Type B pancreatic cell (in vitro differentiated cells): ENCODE data around the gene CAMKK1. TPM values are rescaled to one million over a fixed set of nuclear protein-coding genes. Genes with fewer than 3 reads are reported as not detected.

Experiments used
- DNase-seq: peaks from one replicate; pipeline ENCODE4 v3.0.0; 2021; ENCODE audit warnings: mixed read lengths; ENCODE audit not compliant: unreplicated experiment; ENCODE audit errors: extremely low spot score
- H3K27ac Mint-ChIP-seq: 2 replicates; pipeline ENCODE4 v1.8.0; 2021; ENCODE audit warnings: mild to moderate bottlenecking, mixed read lengths
- H3K27me3 Mint-ChIP-seq: 2 replicates; pipeline ENCODE4 v1.8.0; 2021; ENCODE audit warnings: mixed read lengths
- H3K36me3 Mint-ChIP-seq: 2 replicates; pipeline ENCODE4 v1.8.0; 2021; ENCODE audit warnings: mixed read lengths
- H3K4me1 Mint-ChIP-seq: one replicate; pipeline ENCODE4 v1.8.0; 2021; ENCODE audit warnings: mixed read lengths; ENCODE audit not compliant: unreplicated experiment
- H3K4me3 Mint-ChIP-seq: 2 replicates; pipeline ENCODE4 v1.8.0; 2021; ENCODE audit warnings: mild to moderate bottlenecking, mixed read lengths
- H3K9me3 Mint-ChIP-seq: 2 replicates; pipeline ENCODE4 v1.8.0; 2021; ENCODE audit warnings: mixed read lengths
- CTCF ChIP-seq: fragments of 200-600 bp; sonication (generic); conservative IDR thresholded peaks from 2 replicates; pipeline ENCODE4 v1.5.0; 2021; ENCODE audit warnings: antibody characterized with exemption, mild to moderate bottlenecking
- total RNA-seq: library from RNA; stranded (reverse); gene quantifications from 2 replicates; pipeline ENCODE4 v1.2.1, GENCODE V29; 2021; ENCODE audit warnings: low replicate concordance

Gene CAMKK1
- total RNA-seq, 1 donor from 2014 or later, result 2.7 TPM

DNA sequence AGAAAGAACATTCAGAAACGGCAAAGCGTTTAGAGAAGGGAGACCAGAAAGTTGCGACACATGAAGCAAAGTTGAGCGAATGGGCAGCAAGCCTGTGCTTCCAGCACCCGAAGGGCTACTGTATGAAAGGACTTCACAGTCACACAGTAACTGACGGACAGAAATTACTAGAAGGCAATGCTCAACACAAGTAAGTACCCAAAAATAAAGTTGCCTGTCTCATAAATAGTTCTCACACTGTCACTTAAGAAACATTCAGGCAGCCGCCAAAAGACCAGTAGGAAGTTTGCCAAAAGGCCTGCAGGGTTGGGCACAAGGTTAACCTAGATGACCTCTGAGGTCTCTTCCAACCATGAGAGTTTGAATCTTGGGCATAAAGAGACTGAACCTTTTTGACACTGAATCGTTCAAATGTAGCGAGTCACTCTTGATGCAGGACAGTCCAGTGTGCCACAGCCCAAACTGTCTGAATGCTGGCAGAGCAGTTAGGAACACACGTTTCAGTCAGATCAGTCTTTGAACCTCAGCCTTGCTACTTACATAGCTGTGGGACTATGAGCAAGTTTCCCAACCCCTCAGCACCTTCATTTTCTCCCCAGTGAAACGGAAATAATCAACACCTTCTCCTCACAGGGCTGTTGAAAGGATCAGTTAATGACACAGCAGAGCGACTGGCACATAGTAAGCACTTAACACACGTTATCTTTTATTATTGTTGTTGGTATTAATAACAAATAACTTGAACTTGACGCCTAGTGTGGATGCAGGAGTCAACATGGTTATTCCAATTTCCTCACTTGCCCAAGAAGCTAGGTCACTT lies 57.2 kb downstream of the CAMKK1 start:
- peaks cover 11% of the 10 kb centered on the region for H3K4me1 Mint-ChIP-seq
- H3K36me3 Mint-ChIP-seq, result peaks cover 23% of the 10 kb centered on the region
- TF ChIP-seq CTCF, result no peak
- H3K27me3 Mint-ChIP-seq, result no peaks in the 10 kb centered on the region
- no peak overlapping the region for H3K27ac Mint-ChIP-seq
- no peak for DNase-seq
- H3K9me3 Mint-ChIP-seq, result no peaks in the 10 kb centered on the region
- no peak overlapping the region for H3K4me3 Mint-ChIP-seq

- H3K9me3 Mint-ChIP-seq, result no peaks in the 10 kb centered on the region
- DNase-seq, result no peak
- no peak overlapping the region for H3K27ac Mint-ChIP-seq
- H3K27me3 Mint-ChIP-seq, result no peaks in the 10 kb centered on the region
- H3K4me3 Mint-ChIP-seq, result no peak overlapping the region
- peaks cover 20% of the 10 kb centered on the region for H3K36me3 Mint-ChIP-seq
- H3K4me1 Mint-ChIP-seq, result peaks cover 11% of the 10 kb centered on the region
- no peak for TF ChIP-seq CTCF
Observed at GRCh38 chr17:3834811-3835210, 58.0 kb downstream of the CAMKK1 start.

- no peak overlapping the region for H3K4me3 Mint-ChIP-seq
- no peaks in the 10 kb centered on the region for H3K9me3 Mint-ChIP-seq
- no peaks in the 10 kb centered on the region for H3K4me1 Mint-ChIP-seq
- DNase-seq, result no peak
- TF ChIP-seq CTCF, result no peak
- H3K36me3 Mint-ChIP-seq, result peaks cover 27% of the 10 kb centered on the region
- no peak overlapping the region for H3K27ac Mint-ChIP-seq
- no peaks in the 10 kb centered on the region for H3K27me3 Mint-ChIP-seq
Observed at GRCh38 chr17:3828852-3829232, 64.0 kb downstream of the CAMKK1 start.

DNA sequence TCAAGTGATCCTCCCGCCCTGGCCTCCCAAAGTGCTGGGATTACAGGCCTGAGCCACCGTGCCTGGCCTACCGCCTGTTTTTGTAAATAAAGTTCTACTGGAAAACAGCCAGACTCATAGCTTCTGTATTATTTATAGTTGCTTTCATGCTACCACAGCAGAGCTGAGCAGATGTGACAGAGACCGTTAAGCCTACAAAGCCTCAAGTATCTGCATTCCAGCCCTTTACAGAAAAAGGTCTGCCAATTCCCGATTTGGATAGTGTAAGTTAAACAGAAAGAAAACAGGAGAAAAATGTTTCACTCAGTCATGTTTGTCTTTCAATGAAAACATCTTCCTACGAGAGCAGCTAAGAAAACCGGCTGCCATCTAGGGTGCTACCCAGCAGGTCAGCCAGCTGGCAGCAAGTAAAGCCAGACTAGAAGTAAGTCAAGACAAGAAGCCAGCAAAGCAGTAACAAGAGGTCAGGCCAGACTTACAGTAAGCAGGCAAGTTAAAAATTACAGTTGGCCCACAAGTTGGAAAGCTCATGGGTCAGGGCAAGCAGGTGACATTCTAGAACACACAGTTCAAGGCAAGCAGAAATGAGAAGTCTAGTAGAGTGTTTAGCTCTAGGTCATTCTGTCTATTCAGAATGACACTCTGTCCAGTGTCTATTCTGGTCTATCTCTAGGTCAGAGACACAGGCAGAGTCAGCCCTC lies 64.6 kb downstream of the CAMKK1 start:
- Mint-ChIP-seq H3K27me3 (no peaks in the 10 kb centered on the region), H3K9me3 (no peaks in the 10 kb centered on the region), H3K27ac (no peak overlapping the region), H3K4me1 (no peaks in the 10 kb centered on the region), H3K36me3 (peaks cover 22% of the 10 kb centered on the region), H3K4me3 (no peak overlapping the region)
- no peak for DNase-seq
- no peak for TF ChIP-seq CTCF

DNA sequence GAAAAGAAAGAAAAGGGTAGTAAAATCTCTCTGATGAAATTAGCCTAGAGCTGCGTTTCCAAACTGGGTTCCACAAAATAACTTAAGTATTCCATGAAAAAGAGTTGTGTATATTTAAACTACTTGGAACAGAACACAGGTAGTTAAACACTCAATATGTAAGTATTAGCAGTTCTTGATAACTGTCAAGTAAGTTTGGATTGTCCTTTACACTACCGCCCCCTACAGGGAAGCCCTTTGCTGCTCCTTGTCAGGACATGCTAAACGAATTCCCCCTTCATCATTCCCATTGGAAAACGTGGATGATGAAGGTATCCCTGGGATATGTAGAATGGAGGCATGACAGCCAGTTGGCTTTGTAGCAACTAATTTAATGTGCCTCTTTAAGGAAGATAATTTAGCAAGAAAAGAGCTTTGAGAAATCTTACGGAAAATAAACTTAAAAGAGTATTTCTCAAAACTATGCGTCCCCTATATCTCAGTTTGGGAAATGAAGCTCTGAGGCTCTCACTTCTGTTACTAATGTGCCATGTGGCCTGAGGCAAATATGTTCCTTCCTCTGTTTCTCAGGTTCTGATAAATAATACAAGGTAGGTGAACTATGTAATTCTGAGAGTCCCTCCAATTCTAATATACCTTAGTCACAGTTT lies 65.6 kb downstream of the CAMKK1 start:
- H3K27ac Mint-ChIP-seq, result no peak overlapping the region
- no peaks in the 10 kb centered on the region for H3K9me3 Mint-ChIP-seq
- H3K4me1 Mint-ChIP-seq, result no peaks in the 10 kb centered on the region
- TF ChIP-seq CTCF, result peak; percentile 76
- H3K4me3 Mint-ChIP-seq, result no peak overlapping the region
- no peak for DNase-seq
- H3K36me3 Mint-ChIP-seq, result peaks cover 21% of the 10 kb centered on the region
- H3K27me3 Mint-ChIP-seq, result no peaks in the 10 kb centered on the region
